IPS-20b (cell line): Measurements from ENCODE around the gene SNRPE.

Experiments used
- H3K27ac ChIP-seq: one replicate; pipeline ENCODE4 v1.5.1; 2013; ENCODE audit warnings: low read length
- H3K27me3 ChIP-seq: 2 replicates; pipeline ENCODE4 v1.6.1; 2013; ENCODE audit warnings: mild to moderate bottlenecking, low read length, inconsistent platforms; ENCODE audit not compliant: insufficient read depth
- H3K36me3 ChIP-seq: 2 replicates; pipeline ENCODE4 v1.6.1; 2013; ENCODE audit warnings: low read depth, mild to moderate bottlenecking, inconsistent platforms, low read length, moderate library complexity; ENCODE audit not compliant: insufficient read depth
- H3K4me1 ChIP-seq: 2 replicates; pipeline ENCODE4 v1.6.1; 2013; ENCODE audit warnings: mild to moderate bottlenecking, control low read depth, inconsistent platforms, low read length, moderate library complexity; ENCODE audit not compliant: insufficient read depth
- H3K4me3 ChIP-seq: 2 replicates; pipeline ENCODE4 v1.5.1; 2013; ENCODE audit warnings: mild to moderate bottlenecking, low read length, inconsistent platforms
- H3K9ac ChIP-seq: 2 replicates; pipeline ENCODE4 v1.6.1; 2013; ENCODE audit warnings: low read depth, mild to moderate bottlenecking, inconsistent platforms, low read length, moderate library complexity
- H3K9me3 ChIP-seq: 2 replicates; pipeline ENCODE4 v1.6.1; 2013; ENCODE audit warnings: mild to moderate bottlenecking, low read depth, low read length, inconsistent platforms; ENCODE audit not compliant: insufficient read depth

The SNRPE gene

GRCh38 chr1:203888807-203889251 lies 27.4 kb downstream of the SNRPE start:
- Histone ChIP-seq H3K27ac (no peak overlapping the region), H3K9ac (no peak overlapping the region), H3K9me3 (no peaks in the 10 kb centered on the region; the same call in 1 of the 2 replicates), H3K4me1 (no peaks in the 10 kb centered on the region), H3K4me3 (no peak overlapping the region), H3K36me3 (no peaks in the 10 kb centered on the region), H3K27me3 (no peaks in the 10 kb centered on the region)

GRCh38 chr1:203891950-203892349 lies 30.6 kb downstream of the SNRPE start:
- Histone ChIP-seq H3K27me3 (no peaks in the 10 kb centered on the region), H3K4me3 (no peak overlapping the region), H3K27ac (no peak overlapping the region), H3K36me3 (no peaks in the 10 kb centered on the region), H3K9me3 (peaks cover 7% of the 10 kb centered on the region), H3K9ac (no peak overlapping the region), H3K4me1 (no peaks in the 10 kb centered on the region)

DNA sequence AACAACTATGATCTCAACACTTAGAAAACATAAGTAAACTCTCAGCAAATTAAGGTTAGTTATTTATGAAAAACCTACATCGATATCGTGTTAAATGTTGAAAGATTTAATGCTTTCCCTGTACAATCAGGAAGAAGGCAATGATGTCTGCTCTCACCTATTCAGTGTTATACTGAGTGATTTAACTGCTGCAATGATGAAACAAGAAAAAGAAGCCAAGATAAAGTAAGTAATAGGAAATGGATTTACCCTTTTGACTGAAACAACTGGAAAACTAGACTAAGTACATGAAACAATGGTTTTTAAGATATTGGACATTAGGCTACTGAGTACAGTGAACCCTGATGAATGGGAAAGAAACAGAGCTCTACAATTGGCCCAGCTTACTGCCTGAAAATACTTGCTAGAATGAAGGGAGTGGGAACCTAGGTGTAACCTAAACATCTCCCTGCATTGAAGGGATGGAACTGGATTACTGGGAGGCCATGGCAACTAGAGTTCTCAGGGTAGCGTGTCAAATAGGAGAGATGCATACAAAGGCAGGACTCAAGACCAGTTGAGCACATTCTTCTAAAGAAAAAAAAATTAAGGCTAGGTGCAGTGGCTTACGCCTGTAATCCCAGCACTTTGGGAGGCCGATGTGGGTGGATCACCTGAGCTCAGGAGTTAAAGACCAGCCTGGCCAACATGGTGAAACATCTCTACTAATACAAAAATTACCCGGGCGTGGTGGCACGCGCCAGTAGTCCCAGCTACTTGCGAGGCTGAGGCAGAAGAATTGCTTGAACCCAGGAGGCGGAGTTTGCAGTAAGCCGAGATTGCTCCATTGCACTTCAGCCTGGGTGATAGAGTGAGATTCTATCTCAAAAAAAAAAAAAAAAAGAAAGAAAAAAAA lies 37.3 kb downstream of the SNRPE start:
- H3K9me3 ChIP-seq = peaks cover 13% of the 10 kb centered on the region
- no peak overlapping the region for H3K9ac ChIP-seq
- no peaks in the 10 kb centered on the region for H3K4me1 ChIP-seq
- no peak overlapping the region for H3K27ac ChIP-seq
- no peaks in the 10 kb centered on the region for H3K27me3 ChIP-seq
- H3K36me3 ChIP-seq = no peaks in the 10 kb centered on the region
- H3K4me3 ChIP-seq = no peak overlapping the region

DNA sequence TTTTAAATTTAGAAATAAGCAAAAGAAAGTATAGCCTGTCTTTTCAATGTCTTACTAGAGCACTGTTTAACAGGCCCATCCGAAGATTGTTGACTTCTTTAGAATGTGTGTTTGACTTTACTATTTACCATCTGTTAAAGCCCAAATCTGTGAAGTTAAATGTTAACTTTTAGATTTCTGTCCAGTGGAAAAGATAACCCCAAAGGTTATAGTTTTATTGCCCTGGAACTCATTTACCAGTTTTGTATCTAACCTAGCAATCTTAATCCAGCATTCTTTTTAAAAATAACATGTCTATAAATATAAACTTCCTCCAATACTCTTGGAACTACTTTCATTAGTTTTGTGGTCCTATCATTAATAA lies 37.9 kb downstream of the SNRPE start:
- Histone ChIP-seq H3K27ac (no peak overlapping the region), H3K9me3 (peaks cover 11% of the 10 kb centered on the region), H3K36me3 (no peaks in the 10 kb centered on the region), H3K27me3 (no peaks in the 10 kb centered on the region), H3K9ac (no peak overlapping the region), H3K4me1 (no peaks in the 10 kb centered on the region), H3K4me3 (no peak overlapping the region)

DNA sequence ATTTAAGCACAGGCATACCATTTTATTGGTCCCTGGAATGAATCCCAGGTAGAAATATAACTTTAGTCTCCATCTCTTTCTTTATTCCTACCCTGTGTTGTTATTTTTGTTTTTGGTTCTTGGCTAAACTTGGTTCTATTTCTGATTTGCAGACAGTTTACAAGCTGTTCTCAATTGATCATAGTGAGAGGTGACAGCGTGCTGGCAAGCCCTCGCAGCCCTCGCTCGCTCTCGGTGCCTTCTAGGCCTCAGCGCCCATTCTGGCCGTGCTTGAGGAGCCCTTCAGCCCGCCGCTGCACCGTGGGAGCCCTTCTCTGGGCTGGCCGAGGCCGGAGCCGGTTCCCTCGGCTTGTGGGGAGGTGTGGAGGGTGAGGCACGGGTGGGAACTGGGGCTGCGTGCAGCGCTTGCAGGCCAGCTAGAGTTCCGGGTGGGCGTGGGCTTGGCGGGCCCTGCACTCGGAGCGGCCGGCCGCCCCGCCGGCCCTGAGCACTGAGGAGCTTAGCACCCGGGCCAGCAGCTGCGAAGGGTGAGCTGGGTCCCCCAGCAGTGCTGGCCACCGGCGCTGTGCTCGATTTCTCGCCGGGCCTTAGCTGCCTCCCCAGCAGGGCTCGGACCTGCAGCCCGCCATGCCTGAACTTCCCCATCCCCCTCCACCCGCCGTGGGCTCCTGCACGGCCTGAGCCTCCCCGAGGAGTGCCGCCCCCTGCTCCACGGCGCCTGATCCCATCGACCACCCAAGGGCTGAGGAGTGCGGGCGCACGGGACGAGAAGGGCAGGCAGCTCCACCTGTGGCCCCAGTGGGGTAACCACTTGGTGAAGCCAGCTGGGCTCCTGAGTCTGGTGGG lies 38.7 kb downstream of the SNRPE start:
- H3K27ac ChIP-seq = no peak overlapping the region
- 0 out of 2 replicates have a peak, but pooled peaks cover 6% of the 10 kb centered on the region for H3K9me3 ChIP-seq
- no peaks in the 10 kb centered on the region for H3K4me1 ChIP-seq
- H3K27me3 ChIP-seq = no peaks in the 10 kb centered on the region
- H3K4me3 ChIP-seq = no peak overlapping the region
- no peak overlapping the region for H3K9ac ChIP-seq
- H3K36me3 ChIP-seq = no peaks in the 10 kb centered on the region

DNA sequence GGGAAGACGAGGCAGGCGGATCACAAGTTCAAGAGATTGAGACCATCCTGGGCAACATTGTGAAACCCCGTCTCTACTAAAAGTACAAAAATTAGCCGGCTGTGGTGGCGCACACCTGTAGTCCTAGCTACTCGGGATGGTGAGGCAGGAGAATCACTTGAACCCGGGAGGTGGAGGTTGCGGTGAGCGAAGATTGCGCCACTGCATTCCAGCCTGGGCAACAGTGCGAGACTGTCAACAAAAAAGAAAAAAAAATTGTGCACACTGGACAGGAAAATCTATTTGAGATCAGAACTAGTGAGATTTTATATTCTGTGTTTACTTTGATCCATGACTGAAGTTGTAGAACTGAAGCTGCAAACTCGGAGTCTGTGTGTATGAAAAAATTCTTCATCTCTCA lies 40.2 kb downstream of the SNRPE start:
- no peaks in the 10 kb centered on the region for H3K27me3 ChIP-seq
- H3K9ac ChIP-seq = no peak overlapping the region
- H3K9me3 ChIP-seq = 0 out of 2 replicates have a peak, but pooled peaks cover 6% of the 10 kb centered on the region
- H3K36me3 ChIP-seq = no peaks in the 10 kb centered on the region
- H3K4me3 ChIP-seq = no peak overlapping the region
- H3K4me1 ChIP-seq = no peaks in the 10 kb centered on the region
- no peak overlapping the region for H3K27ac ChIP-seq

DNA sequence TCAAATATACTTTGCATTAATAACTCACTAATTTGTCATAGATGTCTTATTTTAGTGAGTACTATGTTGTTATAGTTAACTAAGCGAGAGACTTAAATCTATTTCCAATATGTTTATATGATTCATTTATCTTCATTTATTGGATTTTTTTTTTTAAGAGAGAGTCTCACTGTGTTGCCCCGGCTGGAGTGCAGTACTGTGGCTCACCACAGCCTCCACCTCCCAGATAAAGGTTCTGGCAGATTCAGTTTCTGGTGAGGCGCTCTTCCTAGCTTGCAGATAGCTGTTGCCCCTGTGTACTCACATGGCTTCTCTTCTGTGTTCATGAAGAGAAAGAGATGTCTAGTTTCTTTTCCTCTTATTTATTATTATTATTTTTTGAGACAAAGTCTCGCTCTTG lies 43.9 kb downstream of the SNRPE start:
- no peak overlapping the region for H3K27ac ChIP-seq
- H3K27me3 ChIP-seq = no peaks in the 10 kb centered on the region
- H3K9ac ChIP-seq = no peak overlapping the region
- no peak overlapping the region for H3K4me3 ChIP-seq
- no peaks in the 10 kb centered on the region for H3K36me3 ChIP-seq
- H3K9me3 ChIP-seq = 0 out of 2 replicates have a peak, but pooled peaks cover 6% of the 10 kb centered on the region
- H3K4me1 ChIP-seq = no peaks in the 10 kb centered on the region

GRCh38 chr1:203906932-203907331 lies 45.5 kb downstream of the SNRPE start:
- no peak overlapping the region for H3K27ac ChIP-seq
- no peak overlapping the region for H3K4me3 ChIP-seq
- H3K36me3 ChIP-seq = no peaks in the 10 kb centered on the region
- no peaks in the 10 kb centered on the region for H3K4me1 ChIP-seq
- H3K27me3 ChIP-seq = no peaks in the 10 kb centered on the region
- no peaks in the 10 kb centered on the region for H3K9me3 ChIP-seq
- no peak overlapping the region for H3K9ac ChIP-seq

- no peaks in the 10 kb centered on the region for H3K4me1 ChIP-seq
- no peaks in the 10 kb centered on the region for H3K27me3 ChIP-seq
- no peak overlapping the region for H3K27ac ChIP-seq
- no peak overlapping the region for H3K4me3 ChIP-seq
- no peaks in the 10 kb centered on the region for H3K36me3 ChIP-seq
- H3K9me3 ChIP-seq = no peaks in the 10 kb centered on the region
- no peak overlapping the region for H3K9ac ChIP-seq
These were observed 46.5 kb downstream of the SNRPE start for GRCh38 chr1:203907901-203908300.

DNA sequence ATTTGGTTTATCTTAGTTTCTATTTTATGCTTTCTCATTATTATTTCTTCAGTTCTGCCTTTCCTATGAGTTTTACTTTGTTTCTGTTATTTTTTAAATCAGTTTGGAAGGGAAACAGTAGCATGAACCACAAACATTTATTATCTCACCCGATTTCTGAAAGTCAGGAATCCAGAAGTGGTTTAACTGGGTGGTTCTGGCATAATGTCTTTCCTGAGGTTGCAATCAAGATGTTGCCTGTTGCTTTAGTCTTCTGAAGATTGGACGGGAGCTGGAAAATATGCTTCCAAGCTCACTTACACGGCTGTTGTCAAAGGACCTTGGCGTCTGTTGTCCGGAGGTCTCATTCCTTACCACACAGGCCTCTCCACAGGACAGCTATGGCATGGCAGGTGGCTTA lies 50.4 kb downstream of the SNRPE start:
- Histone ChIP-seq H3K9me3 (no peaks in the 10 kb centered on the region), H3K27me3 (no peaks in the 10 kb centered on the region), H3K27ac (no peak overlapping the region), H3K4me1 (no peaks in the 10 kb centered on the region), H3K4me3 (no peak overlapping the region), H3K9ac (no peak overlapping the region), H3K36me3 (no peaks in the 10 kb centered on the region)

DNA sequence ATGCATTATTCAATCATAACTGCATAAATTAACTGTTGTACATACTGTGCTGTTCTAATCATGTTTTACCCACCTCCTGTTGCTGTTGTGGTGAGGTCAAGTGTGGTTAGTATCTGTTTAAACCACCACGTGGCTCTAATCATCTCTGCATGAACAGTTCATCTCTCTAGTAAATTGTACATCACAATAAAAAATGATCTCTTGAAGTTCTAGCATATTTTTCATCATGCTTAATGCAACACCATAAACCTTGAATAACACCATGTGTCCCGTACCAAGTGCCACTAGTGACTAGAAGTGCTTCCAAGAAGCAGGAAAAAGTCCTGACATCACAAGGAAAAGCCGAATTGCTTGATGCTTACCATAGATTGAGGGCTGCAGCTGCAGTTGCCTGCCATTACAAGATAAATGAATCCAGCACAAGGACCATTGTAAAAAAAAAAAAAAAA lies 51.7 kb downstream of the SNRPE start:
- Histone ChIP-seq H3K27me3 (no peaks in the 10 kb centered on the region), H3K36me3 (no peaks in the 10 kb centered on the region), H3K4me3 (no peak overlapping the region), H3K9ac (no peak overlapping the region), H3K9me3 (no peaks in the 10 kb centered on the region), H3K4me1 (no peaks in the 10 kb centered on the region), H3K27ac (no peak overlapping the region)
